ENCODE measurements around the gene CMTM7. TPM values are rescaled to one million over a fixed set of nuclear protein-coding genes. Genes with fewer than 3 reads are reported as not detected.

CMTM7 gene
- polyA plus RNA-seq, 3 donors: 100 to 148 (median 146) TPM

DNA sequence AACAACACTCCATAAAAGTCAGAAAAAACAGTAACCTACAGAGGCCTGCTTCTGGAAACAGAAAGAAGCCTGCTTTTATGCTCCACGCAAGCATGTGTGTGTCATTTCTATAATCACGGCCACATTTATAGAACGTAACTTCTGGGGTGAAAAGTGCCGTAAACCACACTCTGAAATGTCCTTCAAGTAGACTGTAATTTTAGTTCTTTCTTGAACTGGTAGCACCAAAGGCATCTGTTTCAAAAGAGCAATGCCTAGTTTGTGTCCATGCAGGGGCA lies 19.5 kb upstream of the CMTM7 start:
- no peak for DNase-seq
- no peak overlapping the region for H3K4me3 Mint-ChIP-seq
- TF ChIP-seq, protein P1, sequence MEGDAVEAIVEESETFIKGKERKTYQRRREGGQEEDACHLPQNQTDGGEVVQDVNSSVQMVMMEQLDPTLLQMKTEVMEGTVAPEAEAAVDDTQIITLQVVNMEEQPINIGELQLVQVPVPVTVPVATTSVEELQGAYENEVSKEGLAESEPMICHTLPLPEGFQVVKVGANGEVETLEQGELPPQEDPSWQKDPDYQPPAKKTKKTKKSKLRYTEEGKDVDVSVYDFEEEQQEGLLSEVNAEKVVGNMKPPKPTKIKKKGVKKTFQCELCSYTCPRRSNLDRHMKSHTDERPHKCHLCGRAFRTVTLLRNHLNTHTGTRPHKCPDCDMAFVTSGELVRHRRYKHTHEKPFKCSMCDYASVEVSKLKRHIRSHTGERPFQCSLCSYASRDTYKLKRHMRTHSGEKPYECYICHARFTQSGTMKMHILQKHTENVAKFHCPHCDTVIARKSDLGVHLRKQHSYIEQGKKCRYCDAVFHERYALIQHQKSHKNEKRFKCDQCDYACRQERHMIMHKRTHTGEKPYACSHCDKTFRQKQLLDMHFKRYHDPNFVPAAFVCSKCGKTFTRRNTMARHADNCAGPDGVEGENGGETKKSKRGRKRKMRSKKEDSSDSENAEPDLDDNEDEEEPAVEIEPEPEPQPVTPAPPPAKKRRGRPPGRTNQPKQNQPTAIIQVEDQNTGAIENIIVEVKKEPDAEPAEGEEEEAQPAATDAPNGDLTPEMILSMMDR (IDR thresholded peaks at IDR 0.05): no peak

DNA sequence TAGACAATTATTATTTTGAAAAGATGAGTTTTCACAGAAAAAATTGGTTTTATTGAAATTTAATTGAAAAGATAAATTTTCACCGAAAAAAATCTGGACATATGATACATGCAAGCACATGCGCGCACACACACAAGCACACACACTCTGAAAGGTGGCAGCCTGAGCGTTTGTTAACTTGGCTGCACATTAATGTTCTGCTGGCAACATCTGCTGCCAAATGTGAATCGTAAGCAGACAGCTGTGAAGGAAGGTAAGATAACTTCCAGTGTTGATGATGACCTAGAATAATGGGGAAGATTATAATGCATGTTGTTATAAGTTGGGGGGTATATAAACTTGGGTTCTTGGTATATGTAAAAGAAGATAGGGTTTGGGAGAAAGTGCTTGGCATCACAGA lies 18.4 kb upstream of the CMTM7 start:
- Mint-ChIP-seq H3K9me3 (no peaks in the 10 kb centered on the region), H3K27ac (no peak overlapping the region), H3K27me3 (ENCODE audit: low read depth in 3 of 3) (peaks cover 0 to 3% (median 2%) of the 10 kb centered on the region in 3 donors), H3K36me3 (no peaks in the 10 kb centered on the region), H3K4me3 (no peak overlapping the region), H3K4me1 (peaks cover 8% of the 10 kb centered on the region)
- 88% methylated on average over 1 of the region's 5 CpGs for WGBS (ENCODE audit: insufficient coverage)
- Histone ChIP-seq H3K4me1 (ENCODE audit: control insufficient read depth in 1 of 2, insufficient read depth in 2 of 2, low read length in 2 of 2) (no peaks in the 10 kb centered on the region), H2AFZ (ENCODE audit: insufficient read depth, low read depth, low read length, poor library complexity, severe bottlenecking) (no peak overlapping the region), H3K79me2 (ENCODE audit: insufficient read depth, low read length) (no peaks in the 10 kb centered on the region), H3K27me3 (ENCODE audit: control insufficient read depth in 2 of 2, insufficient read depth in 2 of 2, low read length in 2 of 2) (no peaks in the 10 kb centered on the region), H3K4me2 (replicated peaks; ENCODE audit: extremely low read depth, low read length, poor library complexity, severe bottlenecking) (no peak overlapping the region), H3K9me3 (replicated peaks in 1 of 2; ENCODE audit: control insufficient read depth in 1 of 2, insufficient read depth in 1 of 2, low read length in 2 of 2) (no peaks in the 10 kb centered on the region), H3K36me3 (replicated peaks in 1 of 2; ENCODE audit: control insufficient read depth in 1 of 2, insufficient read depth in 2 of 2, low read length in 2 of 2) (no peaks in the 10 kb centered on the region), H3K27ac (ENCODE audit: low read depth in 1 of 2, low read length in 2 of 2) (no peak overlapping the region), H3K9ac (ENCODE audit: insufficient read depth, low read length, poor library complexity, severe bottlenecking) (no peak overlapping the region), H4K20me1 (ENCODE audit: insufficient read depth, low read length) (no peaks in the 10 kb centered on the region), H3K4me3 (replicated peaks in 1 of 3; ENCODE audit: low read depth in 2 of 3, low read length in 3 of 3) (no peak overlapping the region)
- no peak for DNase-seq
- intact Hi-C loops (cut with micrococcal nuclease): loop anchor here in 1 of 2 donors (10.0 kb wide), 2 partner anchors 62 to 292 kb away; no protein-coding TSS in a partner anchor
- TF ChIP-seq, protein P1 (IDR thresholded peaks at IDR 0.05): no peak

More for the DNA sequence above, 19.5 kb upstream of the CMTM7 start:
- Mint-ChIP-seq H3K9me3 (no peaks in the 10 kb centered on the region), H3K27ac (no peak overlapping the region), H3K4me1 (peaks cover 8% of the 10 kb centered on the region), H3K36me3 (no peaks in the 10 kb centered on the region), H3K27me3 (ENCODE audit: low read depth in 3 of 3) (peaks cover 0 to 3% (median 2%) of the 10 kb centered on the region in 3 donors)
- Histone ChIP-seq H3K27me3 (ENCODE audit: control insufficient read depth in 2 of 2, insufficient read depth in 2 of 2, low read length in 2 of 2) (no peaks in the 10 kb centered on the region), H3K36me3 (replicated peaks in 1 of 2; ENCODE audit: control insufficient read depth in 1 of 2, insufficient read depth in 2 of 2, low read length in 2 of 2) (no peaks in the 10 kb centered on the region), H3K4me1 (ENCODE audit: control insufficient read depth in 1 of 2, insufficient read depth in 2 of 2, low read length in 2 of 2) (no peaks in the 10 kb centered on the region), H3K4me3 (replicated peaks in 1 of 3; ENCODE audit: low read depth in 2 of 3, low read length in 3 of 3) (no peak overlapping the region), H3K79me2 (ENCODE audit: insufficient read depth, low read length) (no peaks in the 10 kb centered on the region), H3K9me3 (replicated peaks in 1 of 2; ENCODE audit: control insufficient read depth in 1 of 2, insufficient read depth in 1 of 2, low read length in 2 of 2) (no peaks in the 10 kb centered on the region), H3K4me2 (replicated peaks; ENCODE audit: extremely low read depth, low read length, poor library complexity, severe bottlenecking) (no peak overlapping the region), H3K9ac (ENCODE audit: insufficient read depth, low read length, poor library complexity, severe bottlenecking) (no peak overlapping the region), H2AFZ (ENCODE audit: insufficient read depth, low read depth, low read length, poor library complexity, severe bottlenecking) (no peak overlapping the region), H3K27ac (ENCODE audit: low read depth in 1 of 2, low read length in 2 of 2) (no peak overlapping the region), H4K20me1 (ENCODE audit: insufficient read depth, low read length) (no peaks in the 10 kb centered on the region)
- WGBS (ENCODE audit: insufficient coverage): 100% methylated on average over 3 of the region's 4 CpGs
- intact Hi-C loops (cut with micrococcal nuclease): loop anchor here in 1 of 2 donors (10.0 kb wide), 2 partner anchors 63 to 293 kb away; no protein-coding TSS in a partner anchor
